IMR-90 (cell line): ENCODE data around the gene SYTL3.
A peak's percentile ranks its signal among the peaks of the same experiment; 100 is the strongest.

Source experiments
- BHLHE40 ChIP-seq: fragments of 150-350 bp; IDR thresholded peaks from 2 replicates; pipeline ENCODE4 v1.6.1; 2016; ENCODE audit warnings: mild to moderate bottlenecking, low read depth, low read length
- CEBPB ChIP-seq: IDR thresholded peaks from 2 replicates; pipeline ENCODE4 v1.6.1; 2012; ENCODE audit warnings: low read depth, low read length, improper control_type of control experiment
- CTCF ChIP-seq: conservative IDR thresholded peaks from 2 replicates; pipeline ENCODE4 v1.5.1; 2012; ENCODE audit warnings: mild to moderate bottlenecking, low read depth, low read length, improper control_type of control experiment
- FOS ChIP-seq: fragments of 150-350 bp; IDR thresholded peaks from 2 replicates; pipeline ENCODE4 v1.6.1; 2016; ENCODE audit warnings: low read depth, low read length
- POLR2A ChIP-seq: IDR thresholded peaks from 2 replicates; pipeline ENCODE4 v1.6.1; 2012; ENCODE audit warnings: mild to moderate bottlenecking, low read depth, low read length
- RAD21 ChIP-seq: IDR thresholded peaks from 2 replicates; pipeline ENCODE4 v1.6.1; 2012; ENCODE audit warnings: low read length, improper control_type of control experiment
- RCOR1 ChIP-seq: IDR thresholded peaks from 2 replicates; pipeline ENCODE4 v1.6.1; 2012; ENCODE audit warnings: mild to moderate bottlenecking, low read length, improper control_type of control experiment; ENCODE audit not compliant: insufficient replicate concordance
- SMC3 ChIP-seq: fragments of 150-350 bp; IDR thresholded peaks from 2 replicates; pipeline ENCODE4 v1.6.1; 2016; ENCODE audit warnings: low read depth, mild to moderate bottlenecking, antibody characterized with exemption, low read length, moderate library complexity
- USF2 ChIP-seq: fragments of 150-350 bp; IDR thresholded peaks from 2 replicates; pipeline ENCODE4 v1.6.1; 2017; ENCODE audit warnings: mild to moderate bottlenecking, antibody characterized with exemption, low read length, low read depth

GRCh38 chr6:158666628-158667359, 16.9 kb downstream of the SYTL3 start:
- no peak for TF ChIP-seq POLR2A
- TF ChIP-seq CTCF, result no peak
- TF ChIP-seq BHLHE40, result no peak
- no peak for TF ChIP-seq SMC3
- TF ChIP-seq CEBPB, result peak; percentile 77
- no peak for TF ChIP-seq FOS
- TF ChIP-seq RAD21, result no peak
- no peak for TF ChIP-seq RCOR1
- TF ChIP-seq USF2, result no peak
